Measurements from ENCODE around the gene GALNT6.
"Not testable (repeated sequence)": the region's sequence is repeated elsewhere in the genome, so short reads cannot be mapped to it uniquely, and the experiment has no call there.

The GALNT6 gene

DNA sequence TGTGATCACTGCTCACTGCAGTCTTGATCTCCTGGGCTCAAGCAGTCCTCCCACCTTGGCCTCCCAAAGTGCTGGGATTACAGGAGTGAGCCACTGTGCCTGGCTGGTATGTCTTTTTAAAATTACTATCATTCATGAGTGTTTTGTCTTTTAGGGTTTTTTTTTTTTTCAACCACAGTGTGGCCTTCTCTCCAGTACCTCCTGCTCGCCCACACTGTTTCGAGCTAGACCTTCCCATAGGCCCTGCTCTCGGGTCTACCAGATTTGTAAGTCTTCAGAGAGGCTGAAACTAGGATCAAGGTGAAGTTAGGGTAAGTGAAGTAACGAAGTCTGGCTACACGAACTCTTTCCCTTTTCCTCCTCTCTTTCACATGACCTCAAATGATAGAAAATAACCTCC, 68.8 kb downstream of the GALNT6 start:
- DNase-seq, result no peak

GRCh38 chr12:51321882-51322281, 69.3 kb downstream of the GALNT6 start:
- no peak for DNase-seq

DNA sequence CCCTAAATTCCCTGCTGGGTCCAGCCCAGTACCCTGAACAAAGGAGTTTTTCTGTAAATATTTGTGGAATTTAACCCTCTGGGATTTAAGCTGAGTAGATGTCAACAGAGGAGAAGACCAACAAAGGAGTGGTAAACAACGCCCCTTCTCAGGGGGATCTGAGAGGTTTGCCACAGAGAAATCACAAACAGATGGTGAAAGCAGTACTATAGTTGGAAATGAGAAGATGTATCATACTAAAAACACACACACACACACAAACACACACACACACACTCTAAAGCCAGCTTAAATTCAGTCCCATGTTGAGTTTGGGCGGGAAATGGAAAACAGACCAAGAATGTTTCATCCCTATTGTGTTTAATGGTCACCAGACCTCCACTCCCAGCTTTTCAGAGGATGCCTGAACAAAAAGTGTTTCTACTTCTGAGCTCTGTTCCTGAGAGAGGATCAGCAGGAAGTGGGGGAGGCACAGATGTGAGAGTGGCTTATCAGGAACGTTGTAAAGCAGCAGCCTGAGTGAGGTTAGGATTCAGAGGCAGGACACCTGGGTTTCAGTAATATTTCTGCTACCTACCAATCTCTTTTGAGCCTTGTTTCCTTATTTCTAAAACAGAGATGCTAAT, 70.4 kb downstream of the GALNT6 start:
- DNase-seq, result no peak

- no peak for DNase-seq
These were observed 70.9 kb downstream of the GALNT6 start for GRCh38 chr12:51320311-51320694.

DNA sequence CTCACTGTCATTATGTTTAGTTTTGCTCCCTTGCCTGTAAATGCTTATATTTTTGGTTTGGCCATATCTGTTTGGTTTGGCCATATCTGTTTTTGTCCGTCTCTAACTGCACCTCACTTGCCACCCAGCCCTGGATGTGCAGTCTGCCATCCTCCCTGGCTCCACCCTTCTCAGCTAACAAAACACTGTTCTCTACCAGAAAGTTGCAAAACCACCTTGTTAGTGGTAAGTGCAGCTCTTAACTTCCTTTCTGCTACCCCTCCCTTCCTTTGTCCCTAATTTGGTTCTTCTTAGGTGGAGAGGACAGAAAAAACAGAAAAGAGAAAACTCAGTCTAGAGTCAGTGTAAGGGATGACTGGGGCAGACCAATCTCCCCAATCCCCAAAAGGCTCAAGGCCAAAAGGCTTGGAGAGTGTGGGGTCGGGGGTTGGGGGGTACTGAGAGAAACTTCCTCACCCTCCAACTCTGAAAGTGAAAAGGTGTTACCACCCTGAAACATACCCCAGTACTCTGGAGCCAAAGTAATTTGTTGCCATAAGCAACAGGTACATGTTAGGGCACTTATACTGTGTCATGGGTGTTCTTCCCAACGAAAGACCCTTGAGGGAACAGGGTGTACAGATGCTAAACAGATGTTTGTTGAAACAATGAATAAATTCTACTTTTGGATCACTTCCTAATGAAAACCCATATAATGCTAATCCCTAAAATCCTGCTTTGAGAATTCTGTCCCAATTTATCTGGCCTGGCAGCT, 72.2 kb downstream of the GALNT6 start:
- DNase-seq, result no peak

- not testable (repeated sequence) for DNase-seq
These were observed 73.0 kb downstream of the GALNT6 start for GRCh38 chr12:51318057-51318806.

DNA sequence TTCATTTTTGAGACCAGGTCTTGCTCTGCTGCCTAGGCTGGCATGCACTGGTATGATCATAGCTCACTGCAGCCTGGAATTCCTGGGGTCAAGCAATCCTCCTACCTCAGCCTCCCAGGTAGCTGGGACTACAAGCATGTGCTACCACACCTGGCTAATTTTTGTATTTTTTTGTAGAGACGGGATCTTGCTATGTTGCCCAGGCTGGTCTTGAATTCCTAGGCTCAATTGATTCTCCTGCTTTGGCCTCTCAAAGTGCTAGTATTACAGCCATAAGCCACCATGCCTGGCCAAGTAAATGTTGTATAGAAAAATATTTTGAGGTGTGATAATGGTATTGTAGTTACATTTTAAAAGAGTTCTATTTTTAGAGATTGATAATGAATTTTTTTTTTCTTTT, 79.8 kb downstream of the GALNT6 start:
- no peak for DNase-seq

DNA sequence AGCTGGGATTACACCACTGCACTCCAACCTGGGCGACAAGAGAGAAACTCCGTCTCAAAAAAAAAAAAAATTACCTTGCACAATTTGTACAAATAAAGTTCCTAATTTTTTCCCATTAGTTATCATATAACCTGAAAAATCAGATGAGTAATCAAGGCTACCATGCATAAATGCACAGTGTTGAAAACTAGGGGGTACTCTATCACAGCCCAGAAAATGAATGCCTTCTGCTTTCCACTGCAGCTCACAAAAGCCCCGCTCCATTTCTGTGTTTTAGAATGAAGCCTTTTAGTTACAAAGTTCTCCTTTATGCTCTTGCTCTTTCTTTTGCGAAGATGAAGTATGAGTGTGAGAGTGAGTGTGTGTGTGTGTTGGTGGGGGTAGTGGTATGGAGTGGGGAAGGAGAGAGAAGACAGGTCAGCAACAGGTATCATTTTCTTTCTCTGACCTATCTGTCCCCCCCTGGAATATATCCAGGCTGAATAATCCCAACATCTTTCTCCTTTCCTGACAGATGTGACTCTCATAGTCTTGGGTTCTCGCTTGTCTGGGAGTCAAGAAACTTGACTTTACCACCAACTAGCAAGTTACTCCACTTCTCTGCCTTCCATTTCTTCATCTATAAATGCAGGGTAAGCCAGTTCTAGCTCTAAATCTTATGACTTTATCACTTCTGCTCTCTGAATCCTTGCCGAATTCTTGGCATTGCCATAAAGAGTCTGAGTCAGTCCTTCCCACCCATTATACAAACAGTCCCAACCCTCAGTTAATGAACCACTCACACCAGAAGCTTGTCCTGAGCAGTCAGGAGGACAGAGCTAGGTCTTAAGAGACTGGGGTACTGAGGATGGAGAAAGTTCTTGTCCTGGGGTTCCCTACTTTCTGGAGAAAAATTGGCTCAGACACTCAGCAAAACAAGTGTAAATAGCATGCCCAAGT, 83.3 kb downstream of the GALNT6 start:
- DNase-seq, result no peak

- DNase-seq, result no peak
These were observed 84.7 kb downstream of the GALNT6 start for GRCh38 chr12:51306507-51306906.
